Right lobe of liver (tissue), 6 donors: ENCODE measurements around the gene C10orf95. TPM values are rescaled to one million over a fixed set of nuclear protein-coding genes. Genes with fewer than 3 reads are reported as not detected.

Experiments
- ATAC-seq, 4 donors: fragments of 200-7000 bp; cut with Tn5 transposase; one replicate each; pipeline ENCODE4 v1.9.1; 2020; ENCODE audit warnings: mild to moderate bottlenecking in 4 of 4, moderate library complexity in 4 of 4
- DNase-seq, 3 donors: peaks; one replicate each; pipeline ENCODE4 v3.0.0-alpha.2; 2020
- H3K27ac ChIP-seq, 3 donors: fragments of 200-600 bp; one replicate each; pipeline ENCODE4 v1.8.0; 2022
- H3K27me3 ChIP-seq, 2 donors: fragments of 200-600 bp; one replicate each; pipeline ENCODE4 v1.8.0; 2022
- H3K36me3 ChIP-seq, 4 donors: fragments of 200-600 bp; sonication (generic) in 1 of 4; one replicate each; pipeline versions ENCODE4 v1.5.1 to v1.8.0; 2017 to 2022; ENCODE audit warnings: control low read depth in 1 of 4
- H3K4me1 ChIP-seq, 4 donors: fragments of 200-600 bp; sonication (generic) in 1 of 4; one replicate each; pipeline versions ENCODE4 v1.5.1 to v1.8.0; 2017 to 2022; ENCODE audit warnings: control low read depth in 1 of 4
- H3K4me3 ChIP-seq, 3 donors: fragments of 200-600 bp; one replicate each; pipeline ENCODE4 v1.8.0; 2022
- H3K9me3 ChIP-seq, 4 donors: fragments of 200-600 bp; sonication (generic) in 1 of 4; one replicate each; pipeline versions ENCODE4 v1.5.1 to v1.8.0; 2017 to 2022; ENCODE audit warnings: control low read depth in 1 of 4
- POLR2A ChIP-seq: fragments of 450-650 bp; IDR thresholded peaks from one replicate; pipeline ENCODE4 v1.6.1; 2017; ENCODE audit warnings: antibody characterized with exemption, mild to moderate bottlenecking
- WGBS: methylation state at CpG from one replicate; pipeline ENCODE4 v1.1.6; 2018; ENCODE audit warnings: low coverage, low lambda C conversion rate; ENCODE audit not compliant: insufficient coverage; ENCODE audit errors: missing lambda C conversion rate; 5-methylcytosine and 5-hydroxymethylcytosine counted together
- intact Hi-C, 2 donors: fragments of 100-400 bp; cut with DNase I; formaldehyde crosslinking; loops; one replicate each; pipeline versions ENCODE4 v1.11.2 to v1.14.1; 2022
- total RNA-seq, 6 experiments: library from RNA; depleted of rRNA in 2 of 6; stranded (reverse); fragments of >200 nt in 2 of 6; fragmentation: NEBNext Ultra II Directional in 3 of 6; extraction: Animal tissue kit (Norgen Biotek cat#: 25700) in 3 of 6; gene quantifications; one replicate each; pipeline versions ENCODE4 v1.1.0 to v1.2.4, GENCODE V29; 2016 to 2023
- TF ChIP-seq, protein P1 (sequence below), 4 donors: fragments of 200-600 bp in 3 of 4; fragments of 450-650 bp in 1 of 4; IDR thresholded peaks; one replicate each; pipeline versions ENCODE4 v1.5.1 to v1.8.0; 2016 to 2022; ENCODE audit warnings: antibody characterized with exemption in 4 of 4, mild to moderate bottlenecking in 2 of 4
- donor health status: DM: no; HTN: yes; CAD: no.
- donor health status: DM: no; HTN: no; CAD: no.
- donor health status: DM: no; HTN: no; CAD: no.
- donor health status: DM: no; HTN: yes; CAD: no.
- donor health status: DM: no; HTN: yes; CAD: no.

Gene C10orf95
- total RNA-seq, 6 experiments from 2014 or later, result not detected

- H3K36me3 ChIP-seq, result peaks cover 0 to 57% (median 29%) of the 10 kb centered on the region in 4 donors
These were observed 29.1 kb upstream of the C10orf95 start for GRCh38 chr10:102480396-102480795.

GRCh38 chr10:102479651-102480050 lies 28.3 kb upstream of the C10orf95 start:
- Histone ChIP-seq H3K4me1 (no peaks in the 10 kb centered on the region), H3K4me3 (no peak overlapping the region), H3K9me3 (no peaks in the 10 kb centered on the region), H3K36me3 (peaks cover 0 to 50% (median 26%) of the 10 kb centered on the region in 4 donors), H3K27me3 (no peaks in the 10 kb centered on the region), H3K27ac (no peak overlapping the region)
- TF ChIP-seq, protein P1, sequence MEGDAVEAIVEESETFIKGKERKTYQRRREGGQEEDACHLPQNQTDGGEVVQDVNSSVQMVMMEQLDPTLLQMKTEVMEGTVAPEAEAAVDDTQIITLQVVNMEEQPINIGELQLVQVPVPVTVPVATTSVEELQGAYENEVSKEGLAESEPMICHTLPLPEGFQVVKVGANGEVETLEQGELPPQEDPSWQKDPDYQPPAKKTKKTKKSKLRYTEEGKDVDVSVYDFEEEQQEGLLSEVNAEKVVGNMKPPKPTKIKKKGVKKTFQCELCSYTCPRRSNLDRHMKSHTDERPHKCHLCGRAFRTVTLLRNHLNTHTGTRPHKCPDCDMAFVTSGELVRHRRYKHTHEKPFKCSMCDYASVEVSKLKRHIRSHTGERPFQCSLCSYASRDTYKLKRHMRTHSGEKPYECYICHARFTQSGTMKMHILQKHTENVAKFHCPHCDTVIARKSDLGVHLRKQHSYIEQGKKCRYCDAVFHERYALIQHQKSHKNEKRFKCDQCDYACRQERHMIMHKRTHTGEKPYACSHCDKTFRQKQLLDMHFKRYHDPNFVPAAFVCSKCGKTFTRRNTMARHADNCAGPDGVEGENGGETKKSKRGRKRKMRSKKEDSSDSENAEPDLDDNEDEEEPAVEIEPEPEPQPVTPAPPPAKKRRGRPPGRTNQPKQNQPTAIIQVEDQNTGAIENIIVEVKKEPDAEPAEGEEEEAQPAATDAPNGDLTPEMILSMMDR (IDR thresholded peaks at IDR 0.05), result no peak
- no peak for TF ChIP-seq POLR2A
- DNase-seq (no peak), ATAC-seq (no peak)
- intact Hi-C loops, result no loop called here

More at GRCh38 chr10:102480396-102480795, 29.1 kb upstream of the C10orf95 start:
- H3K4me3 ChIP-seq, result no peak overlapping the region
- DNase-seq, result peak in 1 of 3 donors; percentile 44
- H3K4me1 ChIP-seq, result no peaks in the 10 kb centered on the region
- H3K9me3 ChIP-seq, result no peaks in the 10 kb centered on the region
- intact Hi-C loops, result no loop called here
- no peak for ATAC-seq
- H3K27ac ChIP-seq, result no peak overlapping the region
- 90% methylated on average over 6 of the region's 9 CpGs for WGBS
- no peaks in the 10 kb centered on the region for H3K27me3 ChIP-seq
- TF ChIP-seq, protein P1 (IDR thresholded peaks at IDR 0.05), result no peak
- TF ChIP-seq POLR2A, result no peak

GRCh38 chr10:102476466-102477141 lies 25.3 kb upstream of the C10orf95 start:
- intact Hi-C loops, result no loop called here
- no peak overlapping the region for H3K27ac ChIP-seq

DNA sequence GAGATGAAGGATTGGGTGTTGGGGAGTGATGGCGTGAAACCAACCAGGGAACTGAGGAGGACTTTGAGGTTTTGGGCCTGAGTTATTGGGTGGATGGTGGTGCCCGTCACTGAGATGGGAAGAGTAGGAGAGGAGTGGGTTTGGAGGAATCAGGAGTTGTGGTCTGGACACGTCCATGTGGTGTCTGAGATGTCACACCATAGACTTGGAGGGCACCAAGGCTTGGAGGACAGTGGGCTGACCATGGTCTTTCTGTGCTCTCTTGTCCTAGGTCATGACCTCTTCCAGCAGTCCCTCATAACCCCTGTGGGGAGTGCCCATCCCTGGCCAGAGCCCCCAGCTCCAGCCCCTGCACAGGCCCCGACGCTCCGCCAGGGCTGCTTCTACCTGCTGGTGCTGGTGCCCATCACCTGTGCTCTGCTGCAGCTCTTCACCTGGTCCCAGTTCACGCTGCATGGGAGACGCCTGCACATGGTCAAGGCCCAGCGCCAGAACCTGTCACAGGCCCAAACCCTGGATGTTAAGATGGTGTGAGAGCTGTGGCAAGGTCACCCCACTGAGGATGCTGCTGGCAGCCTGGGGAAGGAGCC lies 24.2 kb upstream of the C10orf95 start:
- TF ChIP-seq, protein P1 (IDR thresholded peaks at IDR 0.05), result no peak
- no peak for TF ChIP-seq POLR2A
- Histone ChIP-seq H3K27ac (no peak overlapping the region), H3K27me3 (no peaks in the 10 kb centered on the region), H3K4me3 (no peak overlapping the region), H3K36me3 (peaks cover 0 to 9% (median 3%) of the 10 kb centered on the region in 4 donors), H3K9me3 (no peaks in the 10 kb centered on the region), H3K4me1 (peaks cover 0 to 6% (median 0%) of the 10 kb centered on the region in 4 donors)
- intact Hi-C loops, result no loop called here
- DNase-seq, result no peak
- WGBS, result 100% methylated on average over 4 of the region's 9 CpGs
- ATAC-seq, result no peak

More at GRCh38 chr10:102476466-102477141, 25.3 kb upstream of the C10orf95 start:
- TF ChIP-seq, protein P1 (IDR thresholded peaks at IDR 0.05), result no peak
- no peak for TF ChIP-seq POLR2A
- WGBS, result 63% methylated on average over 9 of the region's 9 CpGs
- Histone ChIP-seq H3K4me3 (no peak overlapping the region), H3K36me3 (peaks cover 0 to 19% (median 8%) of the 10 kb centered on the region in 4 donors), H3K4me1 (peaks cover 0 to 6% (median 0%) of the 10 kb centered on the region in 4 donors), H3K27me3 (no peaks in the 10 kb centered on the region), H3K9me3 (no peaks in the 10 kb centered on the region)
- DNase-seq (no peak), ATAC-seq (no peak)
